NCI-H1694 treated with DMSO at 0.1 percent for 48 hours (cell line): ENCODE data around the gene ADM2.
A peak's percentile ranks its signal among the peaks of the same experiment; 100 is the strongest.

Experiments used
- DNase-seq: peaks from one replicate; lab custom pipeline; 2025; lab: John Stamatoyannopoulos, UW

Gene ADM2

GRCh38 chr22:50485221-50486131 is 4.1 kb downstream of the ADM2 start:
- DNase-seq = no peak

- DNase-seq = no peak
Observed at GRCh38 chr22:50486561-50487289, 5.4 kb downstream of the ADM2 start, which contains the start of gene MIOX. Gene MIOX, plus strand, starts transcription at chr22:50486859. Its CDS starts 39 bp downstream, at chr22:50486898.

- DNase-seq = no peak
Observed at GRCh38 chr22:50487290-50488005, 6.1 kb downstream of the ADM2 start.

GRCh38 chr22:50488006-50488677 is 6.8 kb downstream of the ADM2 start:
- no peak for DNase-seq

- DNase-seq = no peak
Observed at GRCh38 chr22:50488886-50489285, 7.5 kb downstream of the ADM2 start.

GRCh38 chr22:50489363-50490243 is 8.3 kb downstream of the ADM2 start:
- no peak for DNase-seq

- no peak for DNase-seq
Observed at GRCh38 chr22:50490531-50491308, 9.4 kb downstream of the ADM2 start.

- no peak for DNase-seq
Observed at GRCh38 chr22:50497093-50497492, 15.8 kb downstream of the ADM2 start.

GRCh38 chr22:50498322-50498890 is 17.1 kb downstream of the ADM2 start:
- DNase-seq = peak; percentile 78

GRCh38 chr22:50500452-50500851 is 19.1 kb downstream of the ADM2 start:
- DNase-seq = no peak

GRCh38 chr22:50502096-50502495 is 20.8 kb downstream of the ADM2 start:
- no peak for DNase-seq

- no peak for DNase-seq
Observed at GRCh38 chr22:50502628-50503474, 21.5 kb downstream of the ADM2 start.

GRCh38 chr22:50503475-50504145 is 22.3 kb downstream of the ADM2 start:
- DNase-seq = no peak

GRCh38 chr22:50504369-50505211 is 23.2 kb downstream of the ADM2 start:
- DNase-seq = peak; percentile 15

GRCh38 chr22:50505276-50505775 is 24.0 kb downstream of the ADM2 start:
- no peak for DNase-seq

- DNase-seq = peak; percentile 41
Observed at GRCh38 chr22:50505776-50506610, 24.6 kb downstream of the ADM2 start.
